Effector memory CD4-positive, alpha-beta T cell (primary cell): ENCODE results near the gene CLDN9.
A peak's percentile ranks its signal among the peaks of the same experiment; 100 is the strongest.
"Not testable (repeated sequence)": the region's sequence is repeated elsewhere in the genome, so short reads cannot be mapped to it uniquely, and the experiment has no call there.

Experiments used
- DNase-seq, 3 donors: peaks; one replicate each; pipeline ENCODE4 v3.0.0-alpha.2; 2020
- H3K27ac ChIP-seq: 2 replicates; pipeline ENCODE4 v1.7.0; 2013; ENCODE audit warnings: mild to moderate bottlenecking, low read length, moderate library complexity; ENCODE audit not compliant: insufficient read depth, poor library complexity, severe bottlenecking
- H3K27me3 ChIP-seq: replicated peaks from 2 replicates; pipeline ENCODE4 v1.7.0; 2013; ENCODE audit warnings: mild to moderate bottlenecking, low read length; ENCODE audit not compliant: insufficient read depth, control insufficient read depth, poor library complexity, severe bottlenecking
- H3K36me3 ChIP-seq: 2 replicates; pipeline ENCODE4 v1.7.0; 2013; ENCODE audit warnings: mild to moderate bottlenecking, low read length, moderate library complexity; ENCODE audit not compliant: control insufficient read depth, insufficient read depth
- H3K4me1 ChIP-seq: 2 replicates; pipeline ENCODE4 v1.7.0; 2013; ENCODE audit warnings: low read length, mild to moderate bottlenecking; ENCODE audit not compliant: control insufficient read depth, insufficient read depth, poor library complexity, severe bottlenecking
- H3K4me3 ChIP-seq: 2 replicates; pipeline ENCODE4 v1.7.0; 2013; ENCODE audit warnings: low read length, low read depth, mild to moderate bottlenecking; ENCODE audit not compliant: insufficient read depth, poor library complexity, severe bottlenecking
- H3K9me3 ChIP-seq: 2 replicates; pipeline ENCODE4 v1.7.0; 2013; ENCODE audit warnings: mild to moderate bottlenecking, low read length, moderate library complexity; ENCODE audit not compliant: control insufficient read depth

The CLDN9 gene

DNA sequence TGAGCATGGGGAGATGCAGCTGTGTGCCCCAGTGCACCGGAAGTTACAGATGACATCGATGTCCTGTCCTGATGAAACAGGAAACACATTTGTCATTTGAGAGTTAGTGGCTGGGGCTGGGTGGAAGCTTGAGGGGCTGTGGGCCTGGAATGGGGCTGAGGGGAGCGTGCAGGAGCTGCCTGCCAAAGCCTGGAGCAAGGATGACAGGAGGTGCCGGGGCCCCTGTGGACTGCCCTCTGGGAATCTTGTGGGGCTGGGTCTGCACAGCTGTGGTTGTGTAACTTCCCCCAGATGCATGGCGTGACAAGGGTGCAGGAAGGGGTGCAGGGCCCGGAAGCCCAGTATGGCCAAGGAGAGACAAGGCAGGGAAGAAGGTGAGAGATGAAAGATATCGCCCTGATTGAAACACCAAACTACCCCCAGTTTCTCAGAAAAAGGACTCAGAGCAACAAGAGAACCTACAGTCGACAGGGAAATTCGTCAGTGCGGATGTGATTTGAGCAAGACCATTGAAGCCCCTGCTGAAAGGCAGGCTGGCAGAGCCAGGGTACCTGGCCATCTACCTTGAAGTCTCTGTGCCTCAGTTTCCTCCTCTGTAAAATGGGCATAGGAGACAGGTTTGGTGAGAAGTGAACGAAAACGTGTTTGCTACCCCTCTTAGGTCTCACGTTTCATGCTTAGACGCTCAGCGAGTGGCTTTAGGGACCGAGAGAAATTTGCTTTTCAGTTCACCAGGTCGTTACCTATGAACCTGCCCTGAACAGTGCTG is 42.4 kb downstream of the CLDN9 start:
- Histone ChIP-seq H3K4me1 (peaks cover 40% of the 10 kb centered on the region), H3K9me3 (no peaks in the 10 kb centered on the region), H3K27me3 (no peaks in the 10 kb centered on the region), H3K4me3 (no peak overlapping the region), H3K36me3 (no peaks in the 10 kb centered on the region), H3K27ac (peak overlapping the region; percentile 21)
- DNase-seq = no peak

DNA sequence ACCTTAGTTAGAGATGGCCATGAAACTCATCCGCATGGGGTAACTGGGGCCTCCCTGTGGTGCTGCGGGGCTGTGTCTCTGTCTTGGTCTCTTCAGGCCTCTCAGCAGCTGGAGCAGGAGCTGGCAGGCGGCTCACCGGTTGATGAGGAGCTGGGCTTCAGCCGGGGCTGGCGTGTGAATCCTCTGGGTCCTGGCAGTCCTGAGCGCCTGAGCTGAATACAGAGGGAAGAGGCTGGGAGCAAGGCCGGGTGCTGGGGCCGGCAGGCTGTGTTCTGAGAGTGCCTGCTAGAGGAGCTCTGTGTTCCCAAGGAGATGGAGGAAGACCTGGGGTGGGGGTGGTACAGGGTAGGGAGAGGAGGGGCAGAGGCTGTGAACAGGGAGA is 43.0 kb downstream of the CLDN9 start:
- H3K36me3 ChIP-seq, H3K27me3 ChIP-seq, H3K9me3 ChIP-seq, DNase-seq, H3K4me3 ChIP-seq: not testable (repeated sequence)
- Histone ChIP-seq H3K4me1 (peaks cover 41% of the 10 kb centered on the region), H3K27ac (peak overlapping the region; percentile 21)

GRCh38 chr16:3056336-3057180 is 43.8 kb downstream of the CLDN9 start:
- no peaks in the 10 kb centered on the region for H3K36me3 ChIP-seq
- H3K4me3 ChIP-seq = no peak overlapping the region
- no peak for DNase-seq
- peaks cover 41% of the 10 kb centered on the region for H3K4me1 ChIP-seq
- peak overlapping the region; percentile 11 for H3K27ac ChIP-seq
- H3K27me3 ChIP-seq = no peaks in the 10 kb centered on the region
- no peaks in the 10 kb centered on the region for H3K9me3 ChIP-seq

- Histone ChIP-seq H3K4me1 (peaks cover 41% of the 10 kb centered on the region), H3K27me3 (no peaks in the 10 kb centered on the region), H3K4me3 (peak overlapping the region; percentile 94), H3K9me3 (no peaks in the 10 kb centered on the region), H3K36me3 (no peaks in the 10 kb centered on the region), H3K27ac (peak overlapping the region; percentile 88)
- no peak for DNase-seq
Observed at GRCh38 chr16:3057181-3058138, 44.7 kb downstream of the CLDN9 start.

DNA sequence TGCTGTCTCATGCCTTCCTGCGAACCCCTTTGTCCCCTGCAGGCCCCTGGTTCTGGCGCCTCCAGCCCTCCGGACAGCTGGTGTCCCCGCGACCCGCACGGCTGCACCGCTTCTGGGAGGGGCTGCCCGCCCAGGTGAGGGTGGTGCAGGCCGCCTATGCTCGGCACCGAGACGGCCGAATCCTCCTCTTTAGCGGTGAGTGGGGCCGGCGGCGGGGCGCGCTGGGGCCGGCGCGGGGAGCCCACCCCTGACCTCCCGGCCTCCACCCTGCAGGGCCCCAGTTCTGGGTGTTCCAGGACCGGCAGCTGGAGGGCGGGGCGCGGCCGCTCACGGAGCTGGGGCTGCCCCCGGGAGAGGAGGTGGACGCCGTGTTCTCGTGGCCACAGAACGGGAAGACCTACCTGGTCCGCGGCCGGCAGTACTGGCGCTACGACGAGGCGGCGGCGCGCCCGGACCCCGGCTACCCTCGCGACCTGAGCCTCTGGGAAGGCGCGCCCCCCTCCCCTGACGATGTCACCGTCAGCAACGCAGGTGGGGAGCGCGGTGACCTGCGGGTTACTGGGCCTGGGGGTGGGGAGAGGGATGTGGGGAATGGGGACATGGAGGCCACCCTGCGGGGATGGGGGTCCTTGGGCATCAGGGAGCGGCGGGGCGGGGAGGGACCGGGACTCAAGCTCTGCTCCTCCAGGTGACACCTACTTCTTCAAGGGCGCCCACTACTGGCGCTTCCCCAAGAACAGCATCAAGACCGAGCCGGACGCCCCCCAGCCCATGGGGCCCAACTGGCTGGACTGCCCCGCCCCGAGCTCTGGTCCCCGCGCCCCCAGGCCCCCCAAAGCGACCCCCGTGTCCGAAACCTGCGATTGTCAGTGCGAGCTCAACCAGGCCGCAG is 45.7 kb downstream of the CLDN9 start:
- no peaks in the 10 kb centered on the region for H3K27me3 ChIP-seq
- H3K36me3 ChIP-seq = no peaks in the 10 kb centered on the region
- H3K27ac ChIP-seq = peak overlapping the region; percentile 88
- H3K9me3 ChIP-seq = no peaks in the 10 kb centered on the region
- H3K4me1 ChIP-seq = peaks cover 41% of the 10 kb centered on the region
- H3K4me3 ChIP-seq = peak overlapping the region; percentile 94
- peak in 1 of 3 donors; percentile 32 for DNase-seq

- Histone ChIP-seq H3K27ac (peak overlapping the region; percentile 88), H3K4me1 (peaks cover 41% of the 10 kb centered on the region), H3K36me3 (no peaks in the 10 kb centered on the region), H3K27me3 (no peaks in the 10 kb centered on the region), H3K4me3 (peak overlapping the region; percentile 94), H3K9me3 (no peaks in the 10 kb centered on the region)
- peak; percentile 75 to 82 (median 76) for DNase-seq
Observed at GRCh38 chr16:3059041-3059722, 46.5 kb downstream of the CLDN9 start.

- no peak for DNase-seq
- H3K4me3 ChIP-seq = peak overlapping the region; percentile 94
- H3K4me1 ChIP-seq = peaks cover 43% of the 10 kb centered on the region
- H3K27ac ChIP-seq = peak overlapping the region; percentile 88
- no peaks in the 10 kb centered on the region for H3K27me3 ChIP-seq
- no peaks in the 10 kb centered on the region for H3K36me3 ChIP-seq
- no peaks in the 10 kb centered on the region for H3K9me3 ChIP-seq
Observed at GRCh38 chr16:3059723-3060242, 47.1 kb downstream of the CLDN9 start.

DNA sequence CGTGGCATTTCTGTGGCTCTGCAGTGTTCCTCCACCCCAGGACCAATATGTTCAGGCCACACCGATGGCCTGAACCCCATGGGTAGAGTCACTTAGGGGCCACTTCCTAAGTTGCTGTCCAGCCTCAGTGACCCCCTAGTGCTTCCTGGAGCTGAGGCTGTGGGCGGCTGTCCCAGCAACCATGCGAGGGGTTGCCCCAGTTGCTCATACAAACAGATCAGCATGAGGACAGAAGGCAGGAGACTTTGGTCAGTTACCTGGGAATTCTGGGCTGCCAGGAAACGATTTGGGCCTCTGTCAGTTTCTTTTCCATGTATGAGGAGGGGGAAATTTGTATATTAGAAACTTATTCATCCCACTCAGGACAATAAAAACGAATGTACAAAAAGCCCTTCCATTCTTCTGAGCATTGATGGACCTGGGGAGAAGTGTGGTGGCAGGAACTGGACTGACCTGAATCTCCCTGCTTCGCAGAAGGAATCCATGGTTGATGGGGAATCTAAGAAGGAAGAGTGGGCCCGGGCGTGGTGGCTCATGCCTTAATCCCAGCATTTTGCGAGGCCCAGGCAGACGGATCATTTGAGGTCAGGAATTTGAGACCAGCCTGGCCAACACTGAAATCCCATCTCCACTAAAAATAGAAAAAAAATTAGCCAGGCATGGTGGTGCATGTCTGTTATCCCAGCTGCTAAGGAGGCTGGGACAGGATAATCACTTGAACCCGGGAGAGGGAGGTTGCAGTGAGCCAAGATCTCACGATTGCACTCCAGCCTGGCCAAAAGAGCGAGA is 47.8 kb downstream of the CLDN9 start:
- H3K4me3 ChIP-seq = no peak overlapping the region
- no peaks in the 10 kb centered on the region for H3K27me3 ChIP-seq
- H3K9me3 ChIP-seq = no peaks in the 10 kb centered on the region
- no peak for DNase-seq
- H3K27ac ChIP-seq = no peak overlapping the region
- H3K36me3 ChIP-seq = no peaks in the 10 kb centered on the region
- peaks cover 37% of the 10 kb centered on the region for H3K4me1 ChIP-seq
